SU-DHL-6 (cell line): ENCODE results near the gene SLC7A7.
A peak's percentile ranks its signal among the peaks of the same experiment; 100 is the strongest.

ENCODE experiments used
- H2AFZ ChIP-seq: fragments of 200-600 bp; sonication (generic); 2 replicates; pipeline ENCODE4 v1.6.1; 2014; ENCODE audit warnings: low read depth, mild to moderate bottlenecking, moderate library complexity, mixed read lengths, antibody characterized with exemption, low read length; ENCODE audit not compliant: severe bottlenecking
- H3F3A ChIP-seq: fragments of 200-600 bp; shearing (Covaris generic); 2 replicates; pipeline ENCODE4 v1.6.0; 2016; ENCODE audit warnings: antibody characterized with exemption, mild to moderate bottlenecking; ENCODE audit not compliant: insufficient read depth
- H3K27ac ChIP-seq: fragments of 200-600 bp; sonication (generic); 2 replicates; pipeline ENCODE4 v1.5.1; 2016; ENCODE audit warnings: low read depth, mild to moderate bottlenecking, low read length, moderate library complexity, mixed read lengths
- H3K27me3 ChIP-seq: fragments of 200-600 bp; sonication (generic), shearing (Covaris generic); 2 replicates; pipeline ENCODE4 v1.6.0; 2014; ENCODE audit warnings: mild to moderate bottlenecking, low read length
- H3K36me3 ChIP-seq: fragments of 200-600 bp; sonication (generic); 2 replicates; pipeline ENCODE4 v1.6.1; 2014; ENCODE audit warnings: mild to moderate bottlenecking, low read length, mixed read lengths
- H3K4me2 ChIP-seq: fragments of 300-600, 200-600 bp; shearing (Covaris generic), sonication (generic); 2 replicates; pipeline ENCODE4 v1.6.0; 2014; ENCODE audit warnings: low read length, low read depth, mild to moderate bottlenecking; ENCODE audit not compliant: poor library complexity, severe bottlenecking
- H3K4me3 ChIP-seq: fragments of 200-600 bp; sonication (generic); 2 replicates; pipeline ENCODE4 v1.5.1; 2014; ENCODE audit warnings: antibody characterized with exemption, low read length, mild to moderate bottlenecking, mixed read lengths; ENCODE audit not compliant: insufficient read depth, poor library complexity, severe bottlenecking
- H3K79me2 ChIP-seq: fragments of 200-600 bp; sonication (generic); 2 replicates; pipeline ENCODE4 v1.6.1; 2014; ENCODE audit warnings: mild to moderate bottlenecking, low read length, moderate library complexity; ENCODE audit not compliant: insufficient read depth
- H3K9ac ChIP-seq: fragments of 200-600 bp; sonication (generic); 2 replicates; pipeline ENCODE4 v1.7.0; 2014; ENCODE audit warnings: mild to moderate bottlenecking, low read length
- H3K9me2 ChIP-seq: fragments of 200-600 bp; sonication (generic); replicated peaks from 2 replicates; pipeline ENCODE4 v1.6.1; 2014; ENCODE audit warnings: low read length; ENCODE audit not compliant: insufficient read depth
- H3K9me3 ChIP-seq: fragments of 200-600 bp; sonication (generic); 2 replicates; pipeline ENCODE4 v1.6.1; 2014; ENCODE audit warnings: low read length, mixed read lengths; ENCODE audit not compliant: insufficient read depth
- H4K20me1 ChIP-seq: fragments of 200-600 bp; sonication (generic); 2 replicates; pipeline ENCODE4 v1.6.1; 2014; ENCODE audit warnings: low read depth, mild to moderate bottlenecking, antibody characterized with exemption, low read length, moderate library complexity, mixed read lengths
- CTCF ChIP-seq: fragments of 200-600 bp; sonication (generic); IDR thresholded peaks from one replicate; pipeline ENCODE4 v1.5.1; 2017; ENCODE audit warnings: antibody characterized with exemption, mild to moderate bottlenecking, low read length, moderate library complexity; ENCODE audit not compliant: insufficient read depth, poor library complexity, severe bottlenecking
- EZH2phosphoT487 ChIP-seq: fragments of 200-600 bp; sonication (generic), shearing (Covaris generic); conservative IDR thresholded peaks from 2 replicates; pipeline ENCODE4 v1.6.1; 2018; ENCODE audit warnings: mild to moderate bottlenecking, antibody characterized with exemption, low read length, moderate library complexity, mixed read lengths

SLC7A7 gene

GRCh38 chr14:22814373-22814772 is 862 bp downstream of the SLC7A7 start:
- Histone ChIP-seq H2AFZ (no peak overlapping the region), H3K27ac (peak overlapping the region; percentile 68), H3K4me3 (peak overlapping the region; percentile 43), H3K27me3 (no peaks in the 10 kb centered on the region), H3K79me2 (peaks cover 6% of the 10 kb centered on the region; the same call in 1 of the 2 replicates), H4K20me1 (no peaks in the 10 kb centered on the region), H3K9me3 (no peaks in the 10 kb centered on the region), H3K4me2 (peak overlapping the region; percentile 70), H3F3A (peaks cover 16% of the 10 kb centered on the region), H3K9me2 (no peaks in the 10 kb centered on the region), H3K9ac (peak overlapping the region; percentile 65), H3K36me3 (no peaks in the 10 kb centered on the region)
- TF ChIP-seq CTCF: no peak
- no peak for TF ChIP-seq EZH2phosphoT487

GRCh38 chr14:22813145-22813544 is 2.1 kb downstream of the SLC7A7 start:
- Histone ChIP-seq H3K9me3 (no peaks in the 10 kb centered on the region), H3K9me2 (no peaks in the 10 kb centered on the region), H3K9ac (peak overlapping the region; percentile 51), H3K27ac (peak overlapping the region; percentile 83), H3K27me3 (no peaks in the 10 kb centered on the region), H3K4me3 (peak overlapping the region; percentile 38), H4K20me1 (no peaks in the 10 kb centered on the region), H3K79me2 (peaks cover 6% of the 10 kb centered on the region; the same call in 1 of the 2 replicates), H3F3A (peaks cover 22% of the 10 kb centered on the region), H2AFZ (no peak overlapping the region), H3K4me2 (peak overlapping the region; percentile 72), H3K36me3 (no peaks in the 10 kb centered on the region)
- TF ChIP-seq EZH2phosphoT487: no peak
- no peak for TF ChIP-seq CTCF

GRCh38 chr14:22812744-22813143 is 2.5 kb downstream of the SLC7A7 start:
- no peak for TF ChIP-seq CTCF
- TF ChIP-seq EZH2phosphoT487: no peak
- Histone ChIP-seq H3K4me2 (peak overlapping the region; percentile 72), H3K4me3 (peak overlapping the region; percentile 38), H3K9ac (peak overlapping the region; percentile 51), H3K36me3 (no peaks in the 10 kb centered on the region), H3K9me2 (no peaks in the 10 kb centered on the region), H2AFZ (no peak overlapping the region), H3K9me3 (no peaks in the 10 kb centered on the region), H4K20me1 (no peaks in the 10 kb centered on the region), H3K27me3 (no peaks in the 10 kb centered on the region), H3K79me2 (peaks cover 6% of the 10 kb centered on the region; the same call in 1 of the 2 replicates), H3K27ac (peak overlapping the region; percentile 83), H3F3A (peaks cover 22% of the 10 kb centered on the region)

- TF ChIP-seq EZH2phosphoT487 (no peak), CTCF (no peak)
- peaks cover 6% of the 10 kb centered on the region; the same call in 1 of the 2 replicates for H3K79me2 ChIP-seq
- peak overlapping the region; percentile 11 for H3K9ac ChIP-seq
- H3K27me3 ChIP-seq: no peaks in the 10 kb centered on the region
- peak overlapping the region; percentile 83 for H3K27ac ChIP-seq
- H4K20me1 ChIP-seq: no peaks in the 10 kb centered on the region
- H3K36me3 ChIP-seq: no peaks in the 10 kb centered on the region
- H3K9me2 ChIP-seq: no peaks in the 10 kb centered on the region
- H3K4me2 ChIP-seq: peak overlapping the region; percentile 72
- H2AFZ ChIP-seq: no peak overlapping the region
- H3K9me3 ChIP-seq: no peaks in the 10 kb centered on the region
- peak overlapping the region; percentile 23 for H3K4me3 ChIP-seq
- H3F3A ChIP-seq: peaks cover 20% of the 10 kb centered on the region
Observed at GRCh38 chr14:22811722-22812121, 3.5 kb downstream of the SLC7A7 start.
